AG04450 (cell line): ENCODE results near the gene EFCAB6. TPM values are rescaled to one million over a fixed set of nuclear protein-coding genes. Genes with fewer than 3 reads are reported as not detected.

Experiments
- CTCF ChIA-PET: fragments of 300-600, 350-600 bp; formaldehyde crosslinking; extraction: SDS; loops from one replicate; lab custom pipeline; 2022; ENCODE audit warnings: antibody characterized with exemption, inconsistent platforms; lab: Charles Lee
- POLR2A ChIA-PET: fragments of 350-600 bp; formaldehyde crosslinking; extraction: SDS; loops from one replicate; lab custom pipeline; 2021; ENCODE audit warnings: antibody characterized with exemption, inconsistent platforms; lab: Yijun Ruan, JAX
- DNase-seq: peaks from one replicate; pipeline ENCODE4 v3.0.0-alpha.2; 2011; ENCODE audit warnings: low read depth, low spot score
- H3K27ac ChIP-seq: one replicate; pipeline ENCODE4 v1.5.1; 2012; ENCODE audit warnings: low read depth, low read length, control low read depth
- H3K27me3 ChIP-seq: one replicate; pipeline ENCODE4 v1.6.0; 2012; ENCODE audit warnings: low read length; ENCODE audit not compliant: control insufficient read depth, insufficient read depth
- H3K4me3 ChIP-seq: 2 replicates; pipeline ENCODE4 v1.5.1; 2011; ENCODE audit warnings: mild to moderate bottlenecking, low read depth, low read length, control low read depth
- H3K9me3 ChIP-seq: 2 replicates; pipeline ENCODE4 v1.5.1; 2012; ENCODE audit warnings: low read length; ENCODE audit not compliant: control insufficient read depth, insufficient read depth
- CTCF ChIP-seq: IDR thresholded peaks from 2 replicates; pipeline ENCODE4 v1.5.1; 2011; ENCODE audit warnings: low read depth, low read length, control low read depth, inconsistent platforms
- polyA plus RNA-seq: library from polyadenylated mRNA; depleted of rRNA; stranded (reverse); fragments of >200 nt; gene quantifications from 2 replicates; pipeline ENCODE4 v1.2.3, GENCODE V29; 2011

Gene EFCAB6
- polyA plus RNA-seq, 1 experiment, result 1.4 TPM

DNA sequence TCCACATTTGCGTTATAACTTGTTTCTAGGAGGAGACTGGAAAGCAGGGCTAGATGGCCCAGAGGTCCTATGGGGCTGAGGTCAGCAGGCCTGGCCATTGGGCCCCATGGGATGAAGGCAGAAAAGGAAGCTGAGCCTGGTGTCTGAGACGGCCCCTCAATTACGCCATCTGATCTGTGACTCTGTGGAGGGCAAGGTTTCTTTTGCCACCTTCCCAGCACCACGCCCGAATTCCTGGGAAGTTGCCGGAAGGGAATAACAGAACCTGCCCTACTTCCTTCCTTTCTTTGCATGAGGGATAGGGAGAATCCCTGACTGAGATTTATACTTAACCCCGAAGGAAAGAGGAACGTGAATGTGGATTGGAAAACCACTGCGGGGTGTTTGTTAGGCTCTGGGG is 282.2 kb downstream of the EFCAB6 start:
- TF ChIP-seq CTCF, result no peak
- Histone ChIP-seq H3K27me3 (no peaks in the 10 kb centered on the region), H3K27ac (no peak overlapping the region), H3K9me3 (peaks cover 10% of the 10 kb centered on the region; the same call in 1 of the 2 replicates), H3K4me3 (no peak overlapping the region)
- no peak for DNase-seq
- ChIA-PET CTCF (no interaction called here), POLR2A (no interaction called here)

- Histone ChIP-seq H3K27ac (no peak overlapping the region), H3K9me3 (peaks cover 10% of the 10 kb centered on the region; the same call in 1 of the 2 replicates), H3K4me3 (no peak overlapping the region), H3K27me3 (no peaks in the 10 kb centered on the region)
- ChIA-PET CTCF (no interaction called here), POLR2A (no interaction called here)
- DNase-seq, result no peak
- no peak for TF ChIP-seq CTCF
Measured at GRCh38 chr22:43529461-43529860, 282.6 kb downstream of the EFCAB6 start.

DNA sequence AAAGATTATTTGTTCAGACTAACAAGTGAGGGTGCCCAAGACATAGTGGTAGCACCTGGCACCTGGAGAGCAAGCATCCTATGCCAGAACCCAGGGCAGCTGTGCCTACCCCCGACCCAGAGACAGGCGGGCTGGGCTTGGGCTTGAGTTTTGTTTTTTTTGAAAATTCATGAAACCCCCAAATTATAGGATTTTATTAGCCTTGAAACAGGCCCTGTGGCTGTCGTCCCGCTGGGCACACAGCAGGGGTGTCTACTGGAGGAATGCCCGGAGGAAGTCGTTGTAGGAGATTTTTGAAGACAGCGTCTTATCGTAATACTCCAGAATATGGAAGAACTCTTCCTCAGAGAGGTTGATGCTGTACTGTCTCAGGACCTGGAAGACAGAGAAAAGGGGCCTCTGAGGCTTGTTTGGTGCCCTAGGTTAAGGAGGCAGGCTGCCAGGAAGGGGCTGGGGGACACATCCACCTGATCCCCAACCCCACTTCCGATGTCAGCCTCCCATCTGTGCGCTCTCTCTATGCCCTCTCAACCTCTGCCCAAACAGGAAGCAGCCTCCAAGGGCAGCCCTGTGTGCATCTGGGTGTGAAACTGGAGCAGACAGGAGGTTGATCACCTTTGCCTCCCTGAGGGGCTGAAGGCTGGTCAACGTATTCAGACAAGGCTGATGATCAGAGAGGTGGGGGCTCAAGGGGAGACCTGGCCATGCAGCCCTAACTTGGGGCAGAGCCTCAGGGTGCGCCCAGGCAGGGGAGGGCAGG is 283.3 kb downstream of the EFCAB6 start:
- ChIA-PET CTCF (no interaction called here), POLR2A (no interaction called here)
- no peak overlapping the region for H3K4me3 ChIP-seq
- no peak overlapping the region for H3K27ac ChIP-seq
- TF ChIP-seq CTCF, result no peak
- no peak for DNase-seq
- peaks cover 10% of the 10 kb centered on the region; the same call in 1 of the 2 replicates for H3K9me3 ChIP-seq
- H3K27me3 ChIP-seq, result no peaks in the 10 kb centered on the region

GRCh38 chr22:43526946-43527345 is 285.2 kb downstream of the EFCAB6 start:
- Histone ChIP-seq H3K27ac (no peak overlapping the region), H3K4me3 (no peak overlapping the region), H3K27me3 (peaks cover 2% of the 10 kb centered on the region), H3K9me3 (peaks cover 10% of the 10 kb centered on the region; the same call in 1 of the 2 replicates)
- POLR2A ChIA-PET, result interaction anchor here (0.6 kb wide), 1 partner anchor 21 kb away, joined by 9 read pairs; no protein-coding TSS in a partner anchor
- DNase-seq, result no peak
- TF ChIP-seq CTCF, result no peak
- CTCF ChIA-PET, result no interaction called here

- CTCF ChIA-PET, result no interaction called here
- H3K27ac ChIP-seq, result no peak overlapping the region
- POLR2A ChIA-PET, result interaction anchor here (0.6 kb wide), 1 partner anchor 22 kb away, joined by 9 read pairs; no protein-coding TSS in a partner anchor
- peaks cover 10% of the 10 kb centered on the region; the same call in 1 of the 2 replicates for H3K9me3 ChIP-seq
- TF ChIP-seq CTCF, result no peak
- no peak overlapping the region for H3K4me3 ChIP-seq
- H3K27me3 ChIP-seq, result peaks cover 2% of the 10 kb centered on the region
- no peak for DNase-seq
Measured at GRCh38 chr22:43526117-43526655, 285.9 kb downstream of the EFCAB6 start.
